Thyroid gland (tissue), 4 donors: ENCODE data around the gene MUC4.

Experiments used
- CTCF ChIP-seq, 6 experiments: fragments of 200-600 bp in 3 of 6; fragments of 450-650 bp in 3 of 6; sonication (generic) in 3 of 6; IDR thresholded peaks; one replicate each; pipeline ENCODE4 v1.5.1; 2016 to 2019; ENCODE audit warnings: antibody characterized with exemption in 6 of 6, mild to moderate bottlenecking in 2 of 6, inconsistent platforms in 1 of 6, moderate library complexity in 1 of 6
- POLR2A ChIP-seq, 2 donors: fragments of 450-650 bp; IDR thresholded peaks; one replicate each; pipeline ENCODE4 v1.6.1; 2017; ENCODE audit warnings: antibody characterized with exemption in 2 of 2, mild to moderate bottlenecking in 2 of 2, moderate library complexity in 1 of 2

GRCh38 chr3:195704433-195704999 is 107.2 kb downstream of the MUC4 start:
- TF ChIP-seq CTCF (IDR thresholded peaks at IDR 0.05) (no peak), POLR2A (IDR thresholded peaks at IDR 0.05) (no peak)
